ENCODE results near the gene ERO1A. TPM values are rescaled to one million over a fixed set of nuclear protein-coding genes. Genes with fewer than 3 reads are reported as not detected.
A peak's percentile ranks its signal among the peaks of the same experiment; 100 is the strongest.

Gene ERO1A
- total RNA-seq, 3 donors from 2014 or later = 109 to 115 (median 112) TPM

- ATAC-seq (no peak), DNase-seq (no peak)
- Mint-ChIP-seq H3K4me3 (no peak overlapping the region), H3K4me1 (ENCODE audit: low read depth) (peaks cover 5% of the 10 kb centered on the region), H3K27me3 (ENCODE audit: low read depth) (no peaks in the 10 kb centered on the region), H3K9me3 (no peaks in the 10 kb centered on the region), H3K36me3 (ENCODE audit: insufficient read depth) (peaks cover 32% of the 10 kb centered on the region)
Measured at GRCh38 chr14:52716155-52716554, 20.8 kb upstream of the ERO1A start.

DNA sequence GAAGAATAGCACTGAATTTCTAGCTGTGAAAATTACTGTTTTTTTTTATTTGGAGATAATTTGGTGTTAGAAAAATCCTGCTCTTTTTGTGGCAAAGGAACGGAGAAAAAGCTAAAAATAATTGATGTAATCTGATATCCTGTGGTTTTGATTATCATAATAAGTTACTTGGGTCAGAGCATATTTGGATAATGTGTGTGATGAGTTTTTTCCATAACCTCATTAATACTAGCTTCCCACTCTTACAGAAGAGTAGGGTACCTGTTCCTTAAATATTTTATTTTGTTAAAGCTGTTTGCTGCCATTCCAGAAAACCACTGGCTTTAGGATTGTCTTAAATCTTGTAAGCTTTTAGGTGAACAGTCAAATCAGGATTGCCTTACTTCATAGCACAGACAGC, 16.3 kb upstream of the ERO1A start:
- Mint-ChIP-seq H3K4me3 (no peak overlapping the region), H3K27me3 (ENCODE audit: low read depth) (no peaks in the 10 kb centered on the region), H3K36me3 (ENCODE audit: insufficient read depth) (peaks cover 54% of the 10 kb centered on the region), H3K4me1 (ENCODE audit: low read depth) (peaks cover 30% of the 10 kb centered on the region), H3K9me3 (no peaks in the 10 kb centered on the region)
- ATAC-seq = no peak
- no peak for DNase-seq

DNA sequence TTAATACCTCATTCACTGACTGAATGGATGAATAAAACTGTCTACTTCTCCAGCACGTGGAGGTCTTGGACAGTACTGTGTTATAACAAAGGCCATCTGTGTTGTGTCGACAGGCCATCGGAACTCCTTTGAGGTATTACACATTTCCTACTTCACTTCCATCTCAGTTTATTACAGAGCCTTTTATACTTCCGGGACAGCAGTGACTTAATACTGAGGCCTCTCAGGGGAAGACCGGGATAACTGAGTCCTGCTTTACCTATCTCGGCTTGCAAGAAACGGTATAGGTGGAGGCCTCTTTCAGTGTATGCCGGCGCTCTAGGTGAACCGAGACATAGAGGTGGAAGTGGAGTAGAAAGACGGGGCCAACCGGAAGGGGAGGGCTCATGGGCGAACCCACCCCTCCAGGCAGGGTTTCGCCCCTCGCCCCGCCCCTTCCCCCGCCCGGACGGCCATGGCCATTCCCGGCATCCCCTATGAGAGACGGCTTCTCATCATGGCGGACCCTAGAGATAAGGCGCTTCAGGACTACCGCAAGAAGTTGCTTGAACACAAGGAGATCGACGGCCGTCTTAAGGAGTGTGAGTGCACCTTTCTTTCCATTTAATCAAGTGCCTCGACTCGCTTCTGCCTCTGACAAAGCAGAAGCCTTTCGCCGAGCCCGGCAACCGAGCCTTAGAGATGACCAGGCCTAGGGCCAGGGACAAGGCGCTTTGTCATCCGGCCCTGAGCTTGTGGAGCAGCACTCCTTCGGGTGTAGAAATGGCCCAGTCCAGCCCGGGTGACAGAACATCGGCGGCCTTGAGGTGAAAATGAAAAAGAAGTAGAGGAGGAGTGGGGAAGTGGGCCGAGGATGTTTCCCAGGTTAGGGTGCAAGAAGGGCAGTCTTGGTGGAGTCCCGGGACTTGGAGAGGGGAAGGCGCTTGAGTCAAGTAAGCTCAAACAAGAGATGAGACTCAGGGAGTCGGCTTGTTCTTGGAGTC, 11.7 kb upstream of the ERO1A start, which contains the start of gene PSMC6:
Gene PSMC6 (plus strand): TSS at position 477 of the 983 bp plus-strand sequence. CDS start 20 bp downstream, at position 497.
- H3K9me3 Mint-ChIP-seq = no peaks in the 10 kb centered on the region
- peak within 1 kb of the TSS; percentile 100 for H3K4me3 Mint-ChIP-seq
- DNase-seq (peak; percentile 93), ATAC-seq (peak; percentile 96 to 99)
- H3K4me1 Mint-ChIP-seq (ENCODE audit: low read depth) = peaks cover 38% of the 10 kb centered on the region
- H3K27me3 Mint-ChIP-seq (ENCODE audit: low read depth) = no peaks in the 10 kb centered on the region
- peaks cover 32% of the 10 kb centered on the region for H3K36me3 Mint-ChIP-seq (ENCODE audit: insufficient read depth)

DNA sequence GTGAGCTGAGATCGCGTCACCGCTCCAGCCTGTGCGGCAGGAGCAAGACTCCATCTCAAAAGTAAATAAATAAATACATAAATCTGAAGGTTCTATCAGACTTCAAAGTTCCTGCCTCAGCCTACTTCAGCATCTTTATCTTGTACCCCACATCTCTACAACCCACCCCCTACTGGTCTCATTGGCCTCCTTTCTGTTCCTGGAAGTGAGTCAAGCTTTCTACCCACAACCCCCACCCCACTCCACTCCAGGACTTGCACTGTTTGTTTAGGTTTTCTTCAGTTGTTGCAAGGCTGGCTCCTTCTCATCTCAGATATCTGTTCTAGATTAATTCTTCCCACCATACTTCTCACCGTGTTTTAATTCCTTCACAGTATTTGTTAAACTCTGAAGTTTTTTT, 10.9 kb upstream of the ERO1A start:
- peak overlapping the region; percentile 100 for H3K4me3 Mint-ChIP-seq
- peaks cover 31% of the 10 kb centered on the region for H3K36me3 Mint-ChIP-seq (ENCODE audit: insufficient read depth)
- ATAC-seq (peak; percentile 44 to 48), DNase-seq (peak; percentile 28)
- H3K27me3 Mint-ChIP-seq (ENCODE audit: low read depth) = no peaks in the 10 kb centered on the region
- no peaks in the 10 kb centered on the region for H3K9me3 Mint-ChIP-seq
- H3K4me1 Mint-ChIP-seq (ENCODE audit: low read depth) = peaks cover 34% of the 10 kb centered on the region

GRCh38 chr14:52703664-52704063, 8.3 kb upstream of the ERO1A start:
- no peaks in the 10 kb centered on the region for H3K27me3 Mint-ChIP-seq (ENCODE audit: low read depth)
- peaks cover 22% of the 10 kb centered on the region for H3K4me1 Mint-ChIP-seq (ENCODE audit: low read depth)
- no peak for ATAC-seq
- H3K9me3 Mint-ChIP-seq = no peaks in the 10 kb centered on the region
- H3K36me3 Mint-ChIP-seq (ENCODE audit: insufficient read depth) = peaks cover 11% of the 10 kb centered on the region
- DNase-seq = no peak
- no peak overlapping the region for H3K4me3 Mint-ChIP-seq

DNA sequence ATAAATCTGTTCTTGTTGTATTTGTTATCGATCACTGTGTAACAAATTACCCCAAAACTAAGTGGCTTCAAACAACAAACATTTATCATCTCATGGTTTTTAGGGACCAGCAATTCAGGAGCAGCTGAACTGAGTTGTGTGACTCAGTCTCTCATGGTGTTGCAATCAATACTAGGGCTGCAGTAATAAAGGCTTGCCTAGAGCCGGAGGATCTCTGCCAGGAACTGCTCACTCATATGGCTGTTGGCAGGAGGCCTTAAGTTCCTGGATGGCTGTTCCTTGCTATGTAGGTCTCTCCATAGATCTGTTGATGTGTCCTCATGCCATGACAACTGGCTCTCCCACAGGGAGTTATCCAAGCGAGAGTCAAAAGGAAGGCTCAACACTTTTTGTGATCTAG, 7.9 kb upstream of the ERO1A start:
- no peak for DNase-seq
- H3K4me3 Mint-ChIP-seq = no peak overlapping the region
- peaks cover 7% of the 10 kb centered on the region for H3K36me3 Mint-ChIP-seq (ENCODE audit: insufficient read depth)
- no peaks in the 10 kb centered on the region for H3K27me3 Mint-ChIP-seq (ENCODE audit: low read depth)
- ATAC-seq = no peak
- H3K9me3 Mint-ChIP-seq = no peaks in the 10 kb centered on the region
- H3K4me1 Mint-ChIP-seq (ENCODE audit: low read depth) = peaks cover 18% of the 10 kb centered on the region

- peak in 1 of 2 donors; percentile 14 for ATAC-seq
- no peaks in the 10 kb centered on the region for H3K9me3 Mint-ChIP-seq
- H3K4me3 Mint-ChIP-seq = no peak overlapping the region
Measured at GRCh38 chr14:52701223-52701622, 5.9 kb upstream of the ERO1A start.

DNA sequence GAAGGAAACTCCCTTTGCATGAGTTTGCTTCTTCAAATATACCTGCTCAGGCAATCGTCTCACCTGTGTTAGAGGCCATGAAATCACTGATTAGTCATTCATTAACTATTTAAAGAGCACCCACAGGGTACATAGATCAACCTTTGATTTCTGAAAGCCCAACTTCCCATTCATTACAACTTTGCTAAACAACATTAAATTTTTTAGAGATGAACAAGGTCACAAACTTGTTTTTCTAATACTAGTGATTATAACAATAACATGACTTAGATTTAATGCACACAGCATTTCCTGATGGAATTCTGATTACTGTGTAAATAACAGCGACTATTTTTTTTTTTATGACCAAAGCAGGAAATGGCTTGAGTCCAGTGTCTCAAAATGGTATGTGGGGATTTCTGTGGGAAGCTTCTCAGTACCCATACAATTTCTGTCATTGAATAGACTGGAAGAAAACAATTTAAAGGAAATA, 5.4 kb upstream of the ERO1A start:
- no peaks in the 10 kb centered on the region for H3K36me3 Mint-ChIP-seq (ENCODE audit: insufficient read depth)
- DNase-seq (no peak), ATAC-seq (no peak)
- H3K27me3 Mint-ChIP-seq (ENCODE audit: low read depth) = no peaks in the 10 kb centered on the region
- H3K4me3 Mint-ChIP-seq = no peak overlapping the region
- no peaks in the 10 kb centered on the region for H3K9me3 Mint-ChIP-seq
- no peaks in the 10 kb centered on the region for H3K4me1 Mint-ChIP-seq (ENCODE audit: low read depth)

More at GRCh38 chr14:52701223-52701622, 5.9 kb upstream of the ERO1A start:
- Mint-ChIP-seq H3K36me3 (ENCODE audit: insufficient read depth) (no peaks in the 10 kb centered on the region), H3K4me1 (ENCODE audit: low read depth) (peaks cover 4% of the 10 kb centered on the region), H3K27me3 (ENCODE audit: low read depth) (no peaks in the 10 kb centered on the region)
- DNase-seq = no peak

- DNase-seq (peak; percentile 43), ATAC-seq (peak; percentile 64)
- Mint-ChIP-seq H3K4me1 (ENCODE audit: low read depth) (peaks cover 41% of the 10 kb centered on the region), H3K9me3 (no peaks in the 10 kb centered on the region), H3K36me3 (ENCODE audit: insufficient read depth) (peaks cover 2% of the 10 kb centered on the region), H3K27me3 (ENCODE audit: low read depth) (no peaks in the 10 kb centered on the region), H3K4me3 (peak overlapping the region; percentile 92)
Measured at GRCh38 chr14:52694761-52695480, 437 bp downstream of the ERO1A start.

DNA sequence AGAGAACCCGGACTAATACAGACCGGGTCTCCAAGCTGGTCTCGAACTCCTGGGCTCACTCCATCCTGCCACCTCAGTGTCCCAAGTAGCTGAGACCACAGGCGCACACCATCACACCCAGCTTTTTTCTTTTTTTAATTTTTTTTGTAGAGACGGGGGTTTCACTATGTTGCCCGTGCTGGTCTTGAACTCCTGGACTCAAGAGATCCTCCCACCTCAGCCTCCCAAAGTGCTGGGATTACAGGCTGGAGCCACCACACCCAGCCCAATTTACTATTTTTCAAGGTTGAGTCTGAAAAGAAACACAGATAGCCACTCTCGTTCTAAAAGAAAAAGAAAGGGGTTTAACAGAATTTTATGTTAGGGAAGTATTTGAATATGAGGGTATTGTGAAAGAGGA, 1.8 kb downstream of the ERO1A start:
- Mint-ChIP-seq H3K36me3 (ENCODE audit: insufficient read depth) (peaks cover 2% of the 10 kb centered on the region), H3K9me3 (no peaks in the 10 kb centered on the region), H3K27me3 (ENCODE audit: low read depth) (no peaks in the 10 kb centered on the region), H3K4me3 (peak overlapping the region; percentile 69), H3K4me1 (ENCODE audit: low read depth) (peaks cover 51% of the 10 kb centered on the region)
- DNase-seq (no peak), ATAC-seq (no peak)

- ATAC-seq = no peak
- Mint-ChIP-seq H3K4me3 (peak overlapping the region; percentile 69), H3K9me3 (no peaks in the 10 kb centered on the region), H3K27me3 (ENCODE audit: low read depth) (no peaks in the 10 kb centered on the region), H3K36me3 (ENCODE audit: insufficient read depth) (peaks cover 2% of the 10 kb centered on the region), H3K4me1 (ENCODE audit: low read depth) (peaks cover 56% of the 10 kb centered on the region)
- no peak for DNase-seq
Measured at GRCh38 chr14:52693036-52693435, 2.3 kb downstream of the ERO1A start.

GRCh38 chr14:52692248-52692962, 3.0 kb downstream of the ERO1A start:
- no peaks in the 10 kb centered on the region for H3K9me3 Mint-ChIP-seq
- H3K36me3 Mint-ChIP-seq (ENCODE audit: insufficient read depth) = peaks cover 2% of the 10 kb centered on the region
- no peaks in the 10 kb centered on the region for H3K27me3 Mint-ChIP-seq (ENCODE audit: low read depth)
- ATAC-seq = no peak
- H3K4me1 Mint-ChIP-seq (ENCODE audit: low read depth) = peaks cover 62% of the 10 kb centered on the region
- peak overlapping the region; percentile 47 for H3K4me3 Mint-ChIP-seq
- no peak for DNase-seq

DNA sequence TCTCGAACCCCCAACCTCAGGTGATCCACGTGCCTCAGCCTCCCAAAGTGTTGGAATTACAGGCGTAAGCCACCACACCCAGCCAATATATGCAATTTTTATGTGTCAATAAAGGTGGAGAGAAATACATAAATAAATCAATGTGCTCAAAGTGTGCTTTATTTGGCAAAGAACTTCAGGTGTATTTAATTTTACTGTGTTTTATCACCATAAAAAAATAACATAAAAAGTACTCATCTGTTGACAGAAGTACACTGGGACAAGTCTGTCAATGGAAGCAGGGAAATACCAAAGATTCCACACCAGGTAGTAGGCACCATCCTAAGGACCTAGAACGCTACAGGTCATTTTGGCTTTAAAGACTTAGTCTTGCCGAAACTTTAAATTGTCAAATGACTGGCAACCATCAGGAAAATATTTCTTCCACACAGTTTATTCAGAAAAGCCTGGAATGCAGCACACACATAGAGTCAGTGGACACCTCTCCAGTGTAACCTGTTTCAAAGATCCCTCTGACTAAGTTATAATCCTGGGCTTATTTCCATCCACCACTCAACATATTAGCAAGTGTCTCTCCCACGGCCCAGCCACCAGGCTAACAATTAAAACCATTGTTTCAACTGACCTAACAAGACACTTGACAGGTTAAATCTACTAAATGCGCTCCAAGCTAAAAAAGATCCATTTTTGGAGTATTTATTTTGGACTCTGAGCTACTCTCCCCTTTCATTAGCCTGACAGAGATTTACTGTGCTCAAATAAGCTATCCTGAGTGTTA, 4.2 kb downstream of the ERO1A start:
- H3K4me1 Mint-ChIP-seq (ENCODE audit: low read depth) = peaks cover 73% of the 10 kb centered on the region
- no peak overlapping the region for H3K4me3 Mint-ChIP-seq
- ATAC-seq = no peak
- H3K27me3 Mint-ChIP-seq (ENCODE audit: low read depth) = no peaks in the 10 kb centered on the region
- peaks cover 2% of the 10 kb centered on the region for H3K36me3 Mint-ChIP-seq (ENCODE audit: insufficient read depth)
- no peaks in the 10 kb centered on the region for H3K9me3 Mint-ChIP-seq
- no peak for DNase-seq
